IPS DF 6.9 (cell line): ENCODE results near the gene TAOK1.
"Not testable (repeated sequence)": the region's sequence is repeated elsewhere in the genome, so short reads cannot be mapped to it uniquely, and the experiment has no call there.

Experiments used
- DNase-seq: peaks from one replicate; pipeline ENCODE4 v3.0.0-alpha.2; 2013; ENCODE audit warnings: low read depth, low spot score
- H3K27ac ChIP-seq: one replicate; pipeline ENCODE4 v1.5.1; 2013; ENCODE audit warnings: low read length, control low read depth
- H3K27me3 ChIP-seq: 2 replicates; pipeline ENCODE4 v1.6.1; 2013; ENCODE audit warnings: mild to moderate bottlenecking, low read length; ENCODE audit not compliant: control insufficient read depth, insufficient read depth
- H3K36me3 ChIP-seq: 2 replicates; pipeline ENCODE4 v1.6.1; 2013; ENCODE audit warnings: low read length; ENCODE audit not compliant: control insufficient read depth, insufficient read depth
- H3K4me1 ChIP-seq: 2 replicates; pipeline ENCODE4 v1.6.1; 2013; ENCODE audit warnings: low read length; ENCODE audit not compliant: control insufficient read depth, insufficient read depth
- H3K4me3 ChIP-seq: 2 replicates; pipeline ENCODE4 v1.5.1; 2013; ENCODE audit warnings: mild to moderate bottlenecking, low read length
- H3K9me3 ChIP-seq: 2 replicates; pipeline ENCODE4 v1.6.1; 2013; ENCODE audit warnings: low read length, inconsistent platforms; ENCODE audit not compliant: control insufficient read depth, insufficient read depth
- WGBS: extraction: QIAGEN DNeasy Blood & Tissue Kit; methylation state at CpG from one replicate; pipeline ENCODE4 v1.1.7; 2013; ENCODE audit warnings: mixed read lengths, missing lambda C conversion rate; ENCODE audit not compliant: insufficient read length, insufficient coverage; 5-methylcytosine and 5-hydroxymethylcytosine counted together

The TAOK1 gene

DNA sequence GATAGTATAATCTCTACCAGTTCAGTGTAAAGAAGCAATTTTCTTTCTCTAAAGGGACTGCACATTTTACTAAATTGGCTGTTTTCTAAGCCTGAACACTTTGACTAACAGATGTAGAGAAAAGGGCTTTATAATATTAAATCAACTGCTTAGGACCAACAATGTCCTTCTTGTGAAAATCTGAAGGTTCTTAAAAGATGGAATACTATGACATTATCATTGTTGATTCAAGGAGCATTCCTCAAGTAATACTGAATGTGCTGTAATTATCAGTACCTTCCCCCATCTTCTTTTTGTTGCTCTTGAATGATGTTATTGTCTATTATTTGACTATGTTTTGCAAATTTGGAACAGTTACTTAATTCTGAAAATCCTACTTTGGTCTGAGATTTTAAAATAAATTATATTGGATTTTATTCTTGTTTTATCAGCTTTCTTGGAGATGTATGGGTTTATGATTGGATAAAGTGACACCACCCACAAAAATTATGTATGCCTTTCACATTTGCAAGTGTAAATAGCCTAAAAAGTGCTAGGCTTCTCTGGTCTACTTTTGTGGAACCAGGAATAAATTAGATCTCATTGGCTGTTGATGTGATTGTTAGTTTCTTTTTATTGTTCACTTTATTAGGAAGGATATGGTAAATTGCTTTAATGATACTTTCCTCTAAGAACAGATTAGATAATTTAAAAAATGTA is 53.0 kb downstream of the TAOK1 start:
- Histone ChIP-seq H3K36me3 (no peaks in the 10 kb centered on the region), H3K27ac (no peak overlapping the region), H3K9me3 (no peaks in the 10 kb centered on the region), H3K27me3 (no peaks in the 10 kb centered on the region), H3K4me3 (no peak overlapping the region), H3K4me1 (no peaks in the 10 kb centered on the region)
- DNase-seq = no peak

DNA sequence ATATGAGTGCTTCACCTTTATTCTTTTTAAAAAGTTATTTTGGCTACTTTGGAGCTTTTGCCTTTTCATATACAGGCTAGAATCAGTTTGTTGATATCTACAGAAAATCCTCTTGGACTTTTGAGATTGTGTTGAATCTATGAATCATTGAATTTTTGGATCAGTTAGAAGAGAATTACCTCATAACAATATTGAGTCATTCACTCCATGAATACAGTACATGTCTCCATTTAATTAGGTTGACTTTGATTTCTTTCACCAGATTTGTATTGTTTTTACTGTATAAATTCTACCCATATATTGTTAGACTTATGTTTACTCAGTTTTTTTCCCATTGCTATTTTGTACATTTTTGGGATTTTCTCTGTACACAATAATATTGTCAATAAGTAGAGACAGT is 54.4 kb downstream of the TAOK1 start:
- no peaks in the 10 kb centered on the region for H3K27me3 ChIP-seq
- H3K27ac ChIP-seq = no peak overlapping the region
- H3K9me3 ChIP-seq = no peaks in the 10 kb centered on the region
- H3K4me1 ChIP-seq = no peaks in the 10 kb centered on the region
- DNase-seq = no peak
- no peak overlapping the region for H3K4me3 ChIP-seq
- no peaks in the 10 kb centered on the region for H3K36me3 ChIP-seq

DNA sequence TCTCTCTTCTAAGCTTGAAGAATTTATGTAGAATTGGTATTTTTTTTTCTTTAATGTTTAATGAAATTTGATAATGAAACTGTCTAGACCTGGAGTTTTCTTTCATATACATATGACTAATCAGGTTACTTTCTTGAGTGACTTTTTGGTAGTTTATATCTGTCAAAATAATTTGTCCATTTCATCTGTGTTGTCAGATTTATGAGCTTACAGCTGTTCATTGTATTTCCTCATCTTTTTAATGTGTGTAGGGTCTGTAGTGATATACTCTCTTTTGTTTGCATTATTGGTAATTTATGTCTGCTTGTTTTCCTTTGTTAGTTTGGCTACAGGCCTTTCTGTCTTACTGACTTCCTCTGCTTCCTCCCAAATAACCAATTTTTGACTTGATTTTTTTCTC is 55.7 kb downstream of the TAOK1 start:
- Histone ChIP-seq H3K27ac (no peak overlapping the region), H3K27me3 (no peaks in the 10 kb centered on the region), H3K36me3 (no peaks in the 10 kb centered on the region), H3K4me3 (no peak overlapping the region), H3K4me1 (no peaks in the 10 kb centered on the region), H3K9me3 (no peaks in the 10 kb centered on the region)
- no peak for DNase-seq

DNA sequence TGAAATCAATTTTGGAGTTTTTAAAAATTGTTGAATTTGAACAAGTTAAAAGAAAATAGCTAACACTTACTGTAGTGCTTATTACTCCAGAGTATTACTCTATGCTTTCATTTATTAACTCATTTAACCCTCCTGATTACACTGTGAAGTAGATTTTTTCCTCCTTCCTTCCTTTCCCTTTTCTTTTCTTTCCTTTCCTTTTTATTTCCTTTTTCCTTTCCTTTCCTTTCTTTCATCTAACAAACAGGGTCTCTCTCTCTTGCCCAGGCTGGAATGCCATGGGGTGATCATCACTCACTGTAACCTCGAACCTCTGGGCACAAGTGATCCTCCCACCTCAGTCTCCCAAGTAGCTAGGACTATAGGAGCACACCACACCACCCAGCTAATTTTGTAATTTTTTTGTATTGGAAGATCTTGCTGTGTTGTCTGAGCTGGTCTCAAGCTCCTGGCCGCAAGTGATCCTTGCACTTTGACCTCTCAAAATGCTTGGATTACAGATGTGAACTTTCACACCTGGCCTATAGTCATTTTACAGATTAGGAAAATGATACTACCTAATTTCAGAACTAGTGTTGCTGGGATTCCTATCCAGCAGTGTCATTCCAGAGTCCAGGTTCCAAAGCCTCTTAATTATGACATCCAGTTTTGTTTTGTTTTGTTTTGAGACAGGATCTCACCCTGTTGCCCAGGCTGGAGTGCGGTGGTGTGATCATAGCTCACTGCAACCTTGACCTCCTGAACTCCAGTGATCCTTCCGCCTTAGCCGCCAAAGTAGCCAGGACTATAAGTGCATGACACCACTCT is 59.9 kb downstream of the TAOK1 start:
- peaks cover 3% of the 10 kb centered on the region; the same call in 1 of the 2 replicates for H3K36me3 ChIP-seq
- no peak overlapping the region for H3K27ac ChIP-seq
- DNase-seq = no peak
- H3K4me1 ChIP-seq = no peaks in the 10 kb centered on the region
- WGBS = no CpG with 5 or more reads among the region's 5 CpGs
- no peaks in the 10 kb centered on the region for H3K9me3 ChIP-seq
- no peak overlapping the region for H3K4me3 ChIP-seq
- H3K27me3 ChIP-seq = no peaks in the 10 kb centered on the region

DNA sequence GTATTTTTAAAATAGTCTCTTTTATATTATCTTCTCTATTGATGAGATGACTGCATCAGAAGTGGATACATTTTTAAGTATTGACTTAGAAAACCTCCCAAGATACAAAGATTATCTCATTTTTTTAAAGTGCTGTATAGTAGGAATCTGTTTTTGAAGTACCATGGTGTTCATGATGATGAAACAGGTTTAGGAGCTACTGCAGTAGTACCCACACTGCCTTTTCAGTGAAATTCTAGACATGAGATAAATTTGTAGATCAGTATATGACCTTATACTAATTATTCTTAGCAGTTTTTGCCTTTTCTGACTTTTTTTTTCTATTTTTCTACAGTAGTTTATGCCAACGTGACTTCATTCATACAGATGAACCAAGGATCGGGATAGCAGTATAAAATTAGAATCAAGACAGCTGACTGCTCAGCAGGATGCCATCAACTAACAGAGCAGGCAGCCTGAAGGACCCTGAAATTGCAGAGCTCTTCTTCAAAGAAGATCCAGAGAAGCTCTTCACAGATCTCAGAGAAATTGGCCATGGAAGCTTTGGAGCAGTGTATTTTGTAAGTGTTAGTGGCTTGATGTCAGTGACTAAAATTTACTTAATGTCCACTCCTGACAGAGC is 61.1 kb downstream of the TAOK1 start:
- H3K27me3 ChIP-seq = no peaks in the 10 kb centered on the region
- H3K36me3 ChIP-seq = peaks cover 3% of the 10 kb centered on the region; the same call in 1 of the 2 replicates
- no peaks in the 10 kb centered on the region for H3K4me1 ChIP-seq
- H3K27ac ChIP-seq = no peak overlapping the region
- H3K4me3 ChIP-seq = no peak overlapping the region
- WGBS = no CpG with 5 or more reads among the region's 2 CpGs
- no peaks in the 10 kb centered on the region for H3K9me3 ChIP-seq
- DNase-seq = no peak

DNA sequence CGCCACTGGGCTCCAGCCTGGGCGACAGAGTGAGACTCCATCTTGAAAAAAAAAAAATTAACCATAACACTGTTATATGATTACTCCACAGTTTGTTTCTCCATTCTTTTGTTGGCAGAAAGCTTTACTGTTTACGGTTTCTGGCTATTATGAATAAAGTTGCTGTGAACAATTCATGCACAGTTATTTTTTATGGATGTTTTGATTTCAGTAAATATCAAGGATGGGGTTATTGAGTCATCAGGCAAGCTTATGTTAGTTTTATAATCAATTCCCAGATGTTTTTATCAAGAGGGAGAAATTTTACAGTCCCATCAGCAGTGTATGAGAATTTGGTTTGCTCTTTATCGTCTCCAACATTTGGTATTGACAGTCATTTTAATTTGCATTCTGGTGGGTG is 67.9 kb downstream of the TAOK1 start:
- no peaks in the 10 kb centered on the region for H3K9me3 ChIP-seq
- no CpG with 5 or more reads among the region's 4 CpGs for WGBS
- no peaks in the 10 kb centered on the region for H3K4me1 ChIP-seq
- no peak overlapping the region for H3K27ac ChIP-seq
- H3K36me3 ChIP-seq = peaks cover 3% of the 10 kb centered on the region; the same call in 1 of the 2 replicates
- H3K27me3 ChIP-seq = no peaks in the 10 kb centered on the region
- DNase-seq = no peak
- no peak overlapping the region for H3K4me3 ChIP-seq

DNA sequence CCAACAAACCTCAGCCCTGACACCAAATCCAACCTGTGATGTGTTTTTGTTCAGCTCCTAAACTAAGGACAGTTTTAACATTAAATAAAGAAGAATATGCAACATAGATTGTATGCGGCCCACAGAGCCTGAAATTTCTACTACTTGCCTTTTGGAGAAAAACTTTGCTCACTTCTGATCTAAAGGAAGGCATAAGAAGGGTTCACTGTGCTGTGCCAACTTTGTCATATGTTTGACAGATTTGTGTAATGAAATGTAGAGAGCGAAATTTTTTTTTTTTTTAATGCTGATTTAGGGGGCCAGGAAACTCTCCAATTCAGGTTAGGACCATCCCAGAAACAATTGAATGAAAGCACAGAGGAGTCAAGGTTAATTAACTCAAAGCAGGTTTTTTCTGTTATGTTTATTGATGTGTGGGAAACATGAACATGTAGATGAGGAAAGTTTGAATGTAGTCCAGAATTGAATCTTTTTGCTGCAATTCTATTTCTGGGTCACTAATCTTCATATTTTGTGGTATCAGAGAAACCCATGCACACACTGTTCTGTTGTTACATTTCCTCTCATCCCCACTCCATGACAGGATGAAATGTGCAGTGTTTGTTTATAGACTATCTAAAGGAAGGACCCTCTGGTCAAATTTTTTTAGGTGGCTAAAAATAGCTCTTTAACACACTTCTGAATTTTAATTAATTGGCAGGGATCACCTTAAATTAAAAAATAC is 71.5 kb downstream of the TAOK1 start:
- Histone ChIP-seq H3K27ac (no peak overlapping the region), H3K4me1 (no peaks in the 10 kb centered on the region), H3K9me3 (no peaks in the 10 kb centered on the region), H3K36me3 (no peaks in the 10 kb centered on the region), H3K27me3 (no peaks in the 10 kb centered on the region), H3K4me3 (no peak overlapping the region)
- WGBS = no CpG with 5 or more reads among the region's 2 CpGs
- DNase-seq = no peak

DNA sequence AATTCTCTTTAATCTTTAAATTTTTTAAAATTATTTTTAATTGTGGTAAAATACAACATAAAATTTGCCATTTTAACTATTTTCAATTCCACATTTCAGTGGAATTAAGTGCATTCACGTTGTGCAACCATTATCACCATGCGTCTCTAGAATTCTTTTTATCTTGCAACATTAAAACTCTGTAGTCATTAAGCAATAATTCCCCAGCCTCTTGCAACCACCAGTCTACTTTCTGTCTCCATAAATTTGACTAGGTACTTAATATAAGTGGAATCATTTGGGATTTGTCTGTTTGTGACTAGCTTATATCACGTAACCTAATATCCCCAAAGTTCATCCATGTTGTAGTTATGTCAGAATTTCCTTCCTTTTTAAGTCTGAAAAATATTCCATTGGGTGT is 79.1 kb downstream of the TAOK1 start:
- Histone ChIP-seq H3K4me3 (no peak overlapping the region), H3K9me3 (no peaks in the 10 kb centered on the region), H3K27ac (no peak overlapping the region), H3K27me3 (no peaks in the 10 kb centered on the region), H3K36me3 (no peaks in the 10 kb centered on the region), H3K4me1 (no peaks in the 10 kb centered on the region)
- no peak for DNase-seq
- no CpG with 5 or more reads among the region's 3 CpGs for WGBS

DNA sequence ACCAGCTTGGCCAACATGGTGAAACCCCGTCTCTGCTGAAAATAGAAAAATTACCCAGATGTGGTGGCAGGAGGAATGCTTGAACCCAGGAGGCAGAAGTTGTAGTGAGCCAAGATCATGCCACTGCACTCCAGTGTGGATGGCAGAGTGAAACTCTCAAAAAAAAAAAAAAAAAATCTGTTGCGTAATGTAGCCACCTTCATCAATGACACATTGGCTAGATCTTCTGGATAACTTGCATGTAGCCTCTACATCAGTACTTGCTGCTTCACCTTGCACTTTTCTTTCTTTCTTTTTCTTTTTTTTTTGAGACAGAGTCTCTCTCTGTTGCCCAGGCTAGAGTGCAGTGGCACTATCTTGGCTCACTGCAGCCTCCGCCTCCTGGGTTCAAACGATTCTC is 83.3 kb downstream of the TAOK1 start:
- not testable (repeated sequence) for H3K9me3 ChIP-seq, H3K27me3 ChIP-seq, H3K27ac ChIP-seq, H3K4me3 ChIP-seq, DNase-seq, H3K4me1 ChIP-seq, H3K36me3 ChIP-seq
- WGBS = no CpG with 5 or more reads among the region's 4 CpGs

DNA sequence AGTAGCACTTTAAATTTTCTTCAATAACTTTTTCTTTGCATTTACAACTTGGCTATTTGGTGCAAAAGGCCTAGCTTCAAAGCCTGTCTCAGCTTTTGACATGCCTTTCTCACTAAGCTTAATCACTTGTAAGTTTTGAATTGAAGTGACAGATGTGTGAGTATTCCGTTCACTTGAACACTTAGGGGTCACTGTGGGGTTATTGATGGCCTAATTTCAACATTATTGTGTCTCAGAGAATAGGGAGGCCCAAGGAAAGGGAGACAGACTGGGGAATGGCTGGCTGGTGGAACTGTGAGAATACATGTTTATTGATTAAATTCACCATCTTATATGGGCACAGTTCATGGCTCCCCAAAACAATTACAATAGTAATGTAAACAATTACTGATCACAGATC is 84.1 kb downstream of the TAOK1 start:
- no peak for DNase-seq
- WGBS = no CpG with 5 or more reads among the region's 1 CpG
- H3K27ac ChIP-seq = no peak overlapping the region
- no peaks in the 10 kb centered on the region for H3K27me3 ChIP-seq
- H3K4me3 ChIP-seq = no peak overlapping the region
- no peaks in the 10 kb centered on the region for H3K4me1 ChIP-seq
- H3K36me3 ChIP-seq = no peaks in the 10 kb centered on the region
- H3K9me3 ChIP-seq = no peaks in the 10 kb centered on the region
